GM18498 (cell line): ENCODE data around the gene NNAT.
"Not testable (repeated sequence)": the region's sequence is repeated elsewhere in the genome, so short reads cannot be mapped to it uniquely, and the experiment has no call there.

Source experiments
- ATAC-seq: cut with Tn5 transposase; IDR thresholded peaks from one replicate; pipeline ENCODE4 v1.9.1; 2021; ENCODE audit warnings: mild to moderate bottlenecking, moderate library complexity; ENCODE audit not compliant: unreplicated experiment

NNAT gene

DNA sequence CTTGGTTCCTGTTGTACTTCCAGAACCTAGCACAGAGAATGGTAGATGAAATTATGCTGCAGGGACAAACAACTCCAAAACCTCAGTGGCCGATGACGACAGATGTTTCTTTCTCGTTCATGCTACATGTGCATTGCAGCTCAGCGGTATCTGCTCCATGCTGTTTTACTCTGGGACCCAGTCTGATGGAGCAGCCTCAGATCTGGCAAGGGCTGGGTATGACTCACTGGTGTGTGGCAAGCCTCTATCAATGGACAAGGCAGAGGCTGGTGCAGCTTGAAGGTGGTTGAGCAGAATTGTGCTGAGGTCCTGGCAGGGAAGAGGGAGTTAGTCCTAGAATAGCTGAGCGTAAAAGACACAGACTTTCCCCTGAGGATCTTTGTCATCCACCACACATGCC is 17.0 kb downstream of the NNAT start:
- no peak for ATAC-seq

DNA sequence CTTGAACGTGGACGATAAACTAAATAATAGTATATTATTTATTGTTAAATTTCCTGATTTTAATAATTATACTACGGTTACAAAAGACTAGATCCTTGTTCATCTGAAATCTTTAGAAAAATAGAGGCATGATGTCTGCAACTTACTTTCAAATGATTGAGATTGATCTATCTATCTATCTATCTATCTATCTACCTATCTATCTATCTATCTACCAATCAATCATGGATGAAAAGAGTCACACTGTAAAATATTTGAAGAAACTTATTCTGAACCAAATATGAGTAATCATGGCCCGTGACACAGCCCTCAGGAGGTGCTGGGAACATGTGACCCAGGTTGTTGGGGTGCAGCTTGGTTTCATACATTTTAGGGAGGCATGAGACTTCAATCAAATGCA is 18.4 kb downstream of the NNAT start:
- no peak for ATAC-seq

DNA sequence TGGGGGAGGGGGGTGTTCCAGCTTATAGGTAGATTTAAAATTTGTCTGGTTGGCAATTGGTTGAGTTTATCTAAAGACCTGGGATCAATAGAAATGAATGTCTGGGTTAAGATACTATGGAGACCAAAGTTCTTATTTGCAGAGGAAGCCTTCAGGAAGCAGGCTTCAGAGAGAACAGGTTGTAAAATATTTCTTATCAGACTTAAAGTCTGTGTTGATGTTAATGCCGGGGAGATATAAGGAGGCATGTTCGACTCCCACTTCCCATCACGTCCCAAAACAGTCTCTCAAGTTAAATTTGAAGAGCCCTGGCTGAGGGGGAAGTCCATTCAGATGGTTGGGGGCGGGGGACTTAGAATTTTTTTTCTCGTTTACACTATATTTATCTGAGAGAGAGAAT is 19.0 kb downstream of the NNAT start:
- ATAC-seq: no peak

DNA sequence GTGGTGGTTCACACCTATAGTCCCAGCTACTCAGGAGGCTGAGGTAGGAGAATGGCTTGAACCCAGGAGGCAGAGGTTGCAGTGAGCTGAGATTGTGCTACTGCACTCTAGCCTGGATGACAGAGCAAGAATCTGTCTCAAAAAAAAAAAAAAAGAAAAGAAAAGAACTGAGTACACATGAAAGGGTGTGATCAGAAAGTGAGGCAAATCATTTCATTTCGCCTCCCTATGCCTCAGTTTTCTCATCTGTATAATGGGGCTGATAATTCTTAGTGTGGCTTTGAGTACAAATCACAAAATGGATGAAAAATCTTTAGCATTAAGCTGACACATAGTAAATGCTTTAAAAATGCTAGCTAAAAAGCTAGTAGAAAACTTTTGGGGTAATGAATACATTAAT is 19.8 kb downstream of the NNAT start:
- not testable (repeated sequence) for ATAC-seq

DNA sequence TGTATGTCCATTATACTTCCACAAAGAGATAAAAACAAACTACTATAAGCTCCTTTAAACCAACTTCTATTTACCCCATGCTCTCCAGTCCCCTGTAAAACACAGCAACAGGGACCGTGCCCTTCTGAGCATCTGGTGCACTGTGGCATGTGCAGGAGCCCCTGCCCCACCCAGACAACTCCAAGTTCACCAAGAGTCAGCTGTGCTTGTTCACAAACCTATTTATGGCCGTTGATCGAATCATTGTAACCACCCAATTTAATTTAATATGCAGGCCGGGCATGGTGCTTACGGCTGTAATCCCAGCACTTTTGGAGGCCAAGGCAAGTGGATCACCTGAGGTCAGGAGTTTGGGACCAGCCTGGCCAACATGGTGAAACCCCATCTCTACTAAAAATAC is 20.3 kb downstream of the NNAT start:
- no peak for ATAC-seq

DNA sequence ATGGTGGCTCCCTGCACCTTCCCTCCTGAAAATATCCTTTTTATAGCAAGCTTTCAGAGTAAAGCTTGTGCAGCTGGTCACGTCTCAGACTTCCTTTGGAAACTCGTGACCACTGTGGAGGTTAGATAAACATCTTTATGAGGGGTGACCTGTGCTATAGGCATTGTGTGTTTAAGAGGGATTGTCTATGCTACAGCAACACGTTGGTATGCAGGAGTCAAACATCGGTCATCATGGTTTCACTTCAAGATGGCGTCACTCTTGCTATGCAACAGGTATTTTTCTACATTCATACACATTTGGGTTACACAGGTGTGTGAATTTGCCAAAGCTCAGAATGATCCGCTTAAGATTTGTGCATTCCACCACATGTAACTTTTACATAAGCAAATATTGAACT is 21.2 kb downstream of the NNAT start:
- ATAC-seq: no peak

DNA sequence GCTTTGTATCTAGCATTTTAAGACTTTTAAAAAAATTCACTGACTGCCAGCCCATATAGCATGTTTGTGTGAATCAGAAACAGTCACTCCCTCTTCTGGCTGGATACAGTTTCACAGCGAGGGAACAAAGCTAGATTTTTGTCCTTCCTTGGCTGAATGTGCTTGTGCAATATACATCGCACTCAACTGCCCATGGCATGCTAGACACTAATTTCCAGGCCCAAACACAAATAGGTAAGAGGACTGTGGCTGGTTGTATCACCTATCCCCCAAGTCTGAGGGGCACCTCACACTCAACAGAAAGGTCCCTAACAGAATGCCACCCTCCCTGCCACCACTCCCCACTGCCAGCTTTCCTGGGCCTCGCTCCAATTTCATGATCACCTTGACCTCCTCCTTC is 22.8 kb downstream of the NNAT start:
- no peak for ATAC-seq

DNA sequence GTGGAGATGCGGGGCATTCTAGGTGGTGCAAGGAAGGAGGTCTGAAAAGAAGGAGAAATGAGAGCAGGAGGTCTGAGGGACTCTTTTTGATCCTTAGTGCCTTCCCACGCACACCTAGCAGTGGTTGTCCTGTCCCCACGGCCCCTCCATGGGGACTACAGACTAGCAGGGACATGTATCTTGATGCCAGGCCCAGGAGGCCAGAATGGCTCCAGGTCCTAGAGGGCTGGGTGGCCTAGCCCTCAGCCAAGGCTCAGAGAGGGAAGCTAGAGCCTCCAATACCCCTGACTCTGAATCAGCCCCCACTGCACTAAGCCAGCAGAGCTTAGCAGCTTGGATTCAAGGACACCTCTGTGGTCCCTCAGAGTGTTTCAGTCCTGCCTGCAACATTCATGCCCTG is 23.3 kb downstream of the NNAT start:
- no peak for ATAC-seq

DNA sequence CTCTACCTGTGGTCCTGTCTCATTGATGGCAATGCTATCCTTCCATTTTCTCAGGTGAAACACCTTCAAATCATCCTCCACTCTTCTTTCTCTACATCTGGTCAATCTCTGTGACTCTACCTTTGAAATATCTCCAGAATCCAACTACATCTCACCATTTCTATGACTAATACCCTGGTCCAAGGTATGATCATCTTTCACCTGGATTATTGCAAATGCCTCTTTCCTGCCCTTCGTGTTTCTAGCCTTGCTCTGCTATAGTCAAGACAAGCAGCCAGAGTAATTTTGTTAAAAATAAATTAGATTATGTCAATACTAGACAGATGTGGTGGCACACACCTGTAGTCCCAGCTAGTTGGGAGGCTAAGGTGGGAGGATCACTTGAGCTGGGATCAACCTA is 24.5 kb downstream of the NNAT start:
- ATAC-seq: no peak

DNA sequence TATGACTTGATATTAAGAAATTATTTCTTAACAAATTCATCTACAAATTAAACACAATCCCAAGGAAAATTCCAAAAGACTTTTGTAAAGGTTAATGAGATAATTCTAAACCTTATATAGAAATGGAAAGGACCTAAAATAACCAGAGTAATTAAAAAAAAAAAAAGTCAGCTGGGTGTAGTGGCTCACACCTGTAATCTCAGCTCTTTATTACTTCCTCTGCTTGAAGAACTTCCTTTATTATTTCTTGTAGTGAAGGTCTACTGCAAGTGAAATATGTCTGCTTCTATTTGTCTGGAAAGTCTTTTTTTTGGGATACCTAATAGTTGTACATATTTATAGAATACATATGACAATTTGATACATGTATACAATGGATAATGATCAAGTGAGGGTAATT is 26.9 kb downstream of the NNAT start:
- ATAC-seq: no peak

DNA sequence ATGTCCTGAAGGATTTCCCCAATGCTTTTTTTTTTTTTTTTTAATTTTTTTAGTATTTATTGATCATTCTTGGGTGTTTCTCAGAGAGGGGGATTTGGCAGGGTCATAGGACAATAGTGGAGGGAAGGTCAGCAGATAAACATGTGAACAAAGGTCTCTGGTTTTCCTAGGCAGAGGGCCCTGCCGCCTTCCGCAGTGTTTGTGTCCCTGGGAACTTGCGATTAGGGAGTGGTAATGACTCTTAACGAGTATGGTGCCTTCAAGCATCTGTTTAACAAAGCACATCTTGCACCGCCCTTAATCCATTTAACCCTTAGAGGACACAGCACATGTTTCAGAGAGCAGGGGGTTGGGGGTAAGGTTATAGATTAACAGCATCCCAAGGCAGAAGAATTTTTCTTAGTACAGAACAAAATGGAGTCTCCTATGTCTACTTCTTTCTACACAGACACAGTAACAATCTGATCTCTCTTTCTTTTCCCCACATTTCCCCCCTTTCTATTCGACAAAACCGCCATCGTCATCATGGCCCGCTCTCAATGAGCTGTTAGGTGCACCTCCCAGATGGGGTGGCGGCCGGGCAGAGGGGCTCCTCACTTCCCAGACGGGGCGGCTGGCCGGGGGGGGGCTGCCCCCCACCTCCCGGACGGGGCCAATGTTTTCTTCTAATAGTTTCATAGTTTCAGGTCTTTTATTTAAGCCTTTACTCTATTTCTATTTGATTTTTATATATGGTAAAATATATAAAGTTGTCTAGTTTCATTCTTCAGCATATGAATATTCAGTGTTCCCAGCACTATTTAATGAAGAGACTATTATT is 29.3 kb downstream of the NNAT start:
- not testable (repeated sequence) for ATAC-seq

DNA sequence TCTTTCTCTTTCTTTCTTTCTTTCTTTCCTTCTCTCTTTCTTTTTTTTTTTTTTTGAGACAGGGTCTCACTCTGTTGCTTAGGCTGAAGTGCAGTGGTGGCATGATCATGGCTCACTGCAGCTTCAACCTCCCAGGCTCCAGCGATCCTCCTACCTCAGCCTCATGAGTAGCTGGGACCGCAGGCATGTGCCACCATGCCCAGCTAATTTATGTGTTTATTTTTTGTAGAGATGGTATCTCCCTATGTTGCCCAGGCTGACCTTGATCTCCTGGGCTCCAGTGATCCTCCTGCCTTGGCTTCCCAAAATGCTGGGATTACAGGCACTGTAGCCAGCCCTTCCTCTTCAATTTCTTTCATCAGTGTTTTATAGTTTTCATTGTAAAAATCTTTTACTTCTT is 30.6 kb downstream of the NNAT start:
- ATAC-seq: not testable (repeated sequence)

DNA sequence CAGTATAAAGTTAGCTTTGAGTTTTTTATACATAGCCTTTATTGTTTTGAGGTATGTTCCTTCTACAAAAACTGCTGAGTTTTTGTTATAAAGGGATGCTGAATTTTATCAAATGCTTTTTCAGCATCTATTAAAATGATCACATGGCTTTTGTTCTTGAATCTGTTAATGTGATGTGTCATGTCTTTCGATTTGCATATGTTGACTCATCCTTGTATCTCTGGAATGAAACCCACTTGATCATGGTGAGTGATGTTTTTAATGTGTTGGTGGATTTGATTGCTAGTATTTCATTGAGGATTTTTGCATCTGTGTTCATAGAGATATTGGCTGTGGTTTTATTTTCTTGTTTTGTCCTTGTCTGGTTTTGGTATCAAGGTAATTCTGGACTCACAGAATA is 31.4 kb downstream of the NNAT start:
- ATAC-seq: no peak

DNA sequence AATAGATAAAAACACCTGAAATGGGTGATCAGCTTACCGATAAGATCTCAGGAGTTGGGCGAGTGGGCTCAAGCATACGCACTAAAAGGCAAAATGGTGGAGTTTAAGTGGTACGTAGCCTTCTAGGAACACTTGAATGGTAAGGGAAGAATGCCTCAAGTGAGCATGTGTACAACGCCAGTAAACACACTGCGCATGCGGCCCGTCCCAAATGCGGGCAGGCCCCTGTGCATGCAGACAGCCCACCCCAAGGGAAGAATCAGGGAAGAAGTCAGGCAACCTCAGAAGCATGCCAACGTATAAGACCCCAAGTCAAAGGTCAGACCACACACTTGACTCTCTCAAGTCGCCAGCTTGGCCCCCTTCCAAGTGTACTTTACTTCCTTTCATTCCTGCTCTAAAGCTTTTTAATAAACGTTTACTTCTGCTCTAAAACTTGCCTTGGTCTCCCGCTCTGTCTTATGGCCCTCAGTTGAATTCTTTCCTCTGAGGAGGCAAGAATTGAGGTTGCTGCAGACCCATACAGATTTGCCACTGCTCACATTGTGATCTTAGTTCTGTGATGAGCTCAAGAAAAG is 33.8 kb downstream of the NNAT start:
- ATAC-seq: not testable (repeated sequence)

DNA sequence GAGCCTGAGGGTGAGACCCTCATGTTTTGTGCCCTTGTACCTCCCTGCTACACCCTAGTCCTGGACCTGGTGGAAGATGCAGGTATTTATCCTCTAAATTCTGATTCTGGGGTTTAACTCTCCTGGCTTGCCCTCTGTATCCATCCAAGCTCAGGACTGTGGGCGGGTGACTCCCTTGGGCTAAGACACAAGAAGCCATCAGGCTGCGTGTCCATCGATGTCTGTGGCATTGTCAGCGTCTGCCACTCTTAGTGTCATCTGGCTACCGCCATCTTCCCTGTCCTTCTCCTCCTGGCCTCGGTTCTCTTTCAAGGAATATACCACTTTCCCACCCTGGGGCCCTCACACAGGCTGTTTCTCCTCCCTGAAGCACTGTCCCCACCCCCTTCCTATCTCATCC is 35.5 kb downstream of the NNAT start:
- no peak for ATAC-seq

DNA sequence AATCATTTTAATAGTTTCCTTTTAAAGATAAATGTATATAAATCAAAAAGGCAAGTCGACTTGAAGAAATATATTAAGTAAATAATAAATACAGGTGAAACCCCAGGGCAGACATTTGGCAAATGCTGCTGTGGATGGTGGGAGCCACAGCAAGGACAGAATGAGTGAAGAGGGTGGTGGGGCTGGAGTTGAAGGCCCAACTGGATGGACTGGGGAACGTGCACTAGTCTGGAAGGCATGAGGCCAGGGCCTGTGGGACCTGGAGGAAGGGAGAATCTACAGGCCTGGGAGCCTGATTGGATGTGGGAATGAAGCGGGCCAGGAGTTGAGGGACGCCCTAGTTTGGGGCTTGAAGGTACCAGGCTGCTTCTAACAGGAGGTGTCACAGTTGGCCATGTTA is 37.3 kb downstream of the NNAT start:
- no peak for ATAC-seq

DNA sequence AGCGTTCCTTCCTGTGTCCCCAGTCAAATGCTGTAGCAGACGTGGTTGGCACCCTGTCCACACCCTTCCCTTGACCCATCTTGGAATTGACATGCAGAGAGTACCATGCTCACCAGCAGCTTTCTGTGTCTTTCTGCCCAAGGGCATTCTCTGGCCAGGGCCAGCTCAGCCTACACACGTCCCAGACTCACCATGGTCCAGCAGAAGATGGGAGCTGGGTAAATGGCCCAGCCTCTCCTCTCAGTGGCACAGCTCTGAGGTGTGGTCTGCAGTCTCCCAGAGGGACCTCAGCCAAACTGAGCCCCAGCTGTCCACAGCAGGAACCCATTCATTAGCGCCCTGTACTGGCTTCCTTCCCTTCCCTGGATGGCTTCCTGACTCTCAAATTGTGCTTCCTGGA is 37.7 kb downstream of the NNAT start:
- ATAC-seq: no peak

DNA sequence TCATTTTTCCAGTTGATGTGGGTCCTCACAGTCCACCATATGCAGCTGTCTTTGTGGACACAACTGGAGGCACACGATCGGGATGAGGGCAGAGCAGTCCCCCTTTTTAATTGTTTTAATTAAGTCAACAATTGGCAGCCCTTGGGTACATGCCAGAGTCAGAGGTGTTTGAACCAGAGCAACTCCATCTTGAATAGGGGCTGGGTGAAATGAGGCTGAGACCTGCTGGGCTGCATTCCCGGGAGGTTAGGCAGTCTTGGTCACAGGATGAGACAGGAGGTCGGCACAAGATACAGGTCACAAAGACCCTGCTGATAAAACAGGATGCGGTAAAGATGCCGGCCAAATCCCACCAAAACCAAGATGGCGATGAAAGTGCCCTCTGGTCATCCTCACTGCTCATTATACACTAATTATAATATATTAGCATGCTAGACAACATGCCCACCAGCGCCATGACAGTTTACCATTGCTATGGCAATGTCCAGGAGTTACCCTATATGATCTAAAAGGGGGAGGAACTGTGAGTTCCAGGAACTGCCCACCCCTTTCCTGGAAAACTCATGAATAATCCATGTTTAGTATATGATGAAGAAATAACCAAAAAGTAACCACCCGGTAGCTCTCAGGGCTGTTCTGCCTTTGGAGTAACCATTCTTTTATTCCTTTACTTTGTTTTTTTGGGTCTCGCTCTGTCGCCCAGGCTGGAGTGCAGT is 38.4 kb downstream of the NNAT start:
- ATAC-seq: no peak

DNA sequence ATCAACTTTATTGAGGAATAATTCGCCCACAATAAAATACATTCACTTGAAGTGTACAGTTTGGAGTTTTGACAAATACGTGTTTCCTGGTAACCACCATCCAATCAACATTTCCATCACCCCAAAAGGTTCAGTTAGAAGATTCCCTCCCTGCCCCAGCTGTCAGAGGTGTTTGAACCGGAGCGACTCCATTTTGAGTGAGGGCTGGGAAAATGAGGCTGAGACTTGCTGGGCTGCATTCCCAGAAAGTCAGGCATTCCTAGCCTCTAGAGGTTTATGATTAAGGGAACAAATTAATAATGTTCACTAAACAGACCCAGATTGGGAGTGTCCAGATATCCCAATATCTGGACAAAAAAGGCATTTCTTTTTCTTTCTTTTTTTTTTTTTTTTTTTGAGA is 39.6 kb downstream of the NNAT start:
- ATAC-seq: no peak

DNA sequence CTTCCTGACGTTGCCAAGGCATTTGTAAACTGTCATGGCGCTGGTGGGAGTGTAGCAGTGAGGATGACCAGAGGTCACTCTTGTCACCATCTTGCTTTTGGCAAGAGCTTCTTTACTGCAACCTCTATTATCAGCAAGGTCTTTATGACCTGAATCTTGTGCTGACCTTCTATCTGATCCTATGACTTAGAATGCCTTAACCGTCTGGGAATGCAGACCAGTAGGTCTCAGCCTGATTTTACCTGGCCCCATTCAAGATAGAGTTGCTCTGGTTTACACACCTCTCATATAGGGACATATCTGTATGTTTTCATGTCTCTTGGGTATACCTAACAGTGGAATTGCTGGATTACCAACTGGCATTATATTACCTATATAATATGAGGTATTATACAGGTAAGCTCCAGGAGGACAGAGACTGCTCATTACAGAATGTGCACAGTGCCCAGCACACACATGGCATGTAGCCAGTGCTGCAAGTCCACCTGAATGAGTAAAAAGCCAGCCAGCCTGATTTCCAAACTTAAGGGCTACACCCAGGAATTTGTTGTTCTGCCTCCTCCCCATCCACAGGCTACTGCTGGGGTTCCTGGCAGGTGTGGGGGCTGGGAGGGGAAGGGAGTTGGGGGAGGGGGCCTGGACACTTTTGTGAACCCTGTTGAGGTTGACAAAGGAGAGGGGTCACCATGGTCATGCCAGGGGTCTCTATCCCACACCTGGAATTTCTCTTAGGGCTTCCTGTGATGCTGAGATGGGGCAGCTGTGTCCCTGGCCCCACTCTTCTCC is 41.8 kb downstream of the NNAT start:
- no peak for ATAC-seq

DNA sequence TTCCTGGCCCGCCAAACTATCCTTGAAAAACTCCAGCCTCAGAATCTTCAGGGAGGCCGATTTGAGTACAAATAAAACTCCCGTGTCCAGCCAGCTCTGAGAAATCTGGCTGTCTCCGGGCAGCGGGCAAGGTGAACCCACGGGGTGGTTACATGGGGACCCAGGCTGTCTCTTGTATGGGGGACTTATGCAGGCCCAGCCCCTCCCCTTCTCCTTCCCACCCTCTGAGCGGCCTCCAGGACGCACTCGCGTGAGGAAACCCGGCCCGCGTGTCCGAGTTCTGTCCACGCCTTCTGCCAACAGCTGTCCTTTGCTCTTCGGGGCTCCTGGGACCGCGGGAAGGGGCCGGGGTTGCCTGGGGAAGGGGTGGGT is 43.0 kb downstream of the NNAT start:
- no peak for ATAC-seq
